ENCODE measurements around the gene PSD. TPM values are rescaled to one million over a fixed set of nuclear protein-coding genes. Genes with fewer than 3 reads are reported as not detected.

The PSD gene
- total and polyA plus RNA-seq, 9 of the 15 experiments (the other 6 are each of a cell fraction or from before 2014, with no cell fraction given) = 0.11 to 1.7 (median 0.54) TPM; not detected in 2

- TF ChIP-seq CTCF (IDR thresholded peaks at IDR 0.05 in 2 of 3, conservative IDR thresholded peaks at IDR 0.05 in 1 of 3; ENCODE audit: insufficient read depth in 2 of 3, low read depth in 1 of 3, low read length in 3 of 3) (no peak), CREB3 (tag; conservative IDR thresholded peaks at IDR 0.05; ENCODE audit: low read depth) (peak; percentile 66; the same call in 1 of the 2 replicates), GABPB1 (CRISPR knock-in tag; IDR thresholded peaks at IDR 0.05) (0 out of 2 replicates have a peak, but pooled peaks have one; percentile 30), POLR2B (IDR thresholded peaks at IDR 0.05; ENCODE audit: low read depth, partially characterized antibody) (no peak), SIN3B (IDR thresholded peaks at IDR 0.05; ENCODE audit: low read depth) (no peak), ELF1 (tag; IDR thresholded peaks at IDR 0.05) (peak; percentile 82), MYC (IDR thresholded peaks at IDR 0.05; ENCODE audit: low read depth, low read length) (peak; percentile 62), MYC (CRISPR knock-in tag; IDR thresholded peaks at IDR 0.05; ENCODE audit: borderline replicate concordance, low read depth) (no peak), SMC3 (conservative IDR thresholded peaks at IDR 0.05; ENCODE audit: insufficient read depth, low read depth, low read length) (no peak), RAD51 (IDR thresholded peaks at IDR 0.05; ENCODE audit: borderline replicate concordance, low read depth) (no peak), ZC3H4 (CRISPR knock-in tag; IDR thresholded peaks at IDR 0.05; ENCODE audit: borderline replicate concordance) (no peak), ZNF780A (CRISPR knock-in tag; IDR thresholded peaks at IDR 0.05) (no peak), RCOR1 (IDR thresholded peaks at IDR 0.05; ENCODE audit: borderline replicate concordance in 1 of 2, low read depth in 2 of 2, low read length in 2 of 2) (peak in 1 of 2 experiments; percentile 89; a peak in 2 of 4 replicates), ZNF445 (CRISPR knock-in tag; IDR thresholded peaks at IDR 0.05; ENCODE audit: low read depth) (no peak), LCOR (CRISPR knock-in tag; IDR thresholded peaks at IDR 0.05) (0 out of 2 replicates have a peak, but pooled peaks have one; percentile 57), ZSCAN32 (CRISPR knock-in tag; IDR thresholded peaks at IDR 0.05) (peak; percentile 87), HNRNPH1 (optimal IDR thresholded peaks at IDR 0.05; ENCODE audit: low read depth, low read length) (no peak), HDGF (IDR thresholded peaks at IDR 0.05) (no peak), PRMT5 (CRISPR knock-in tag; IDR thresholded peaks at IDR 0.05) (no peak), CBFA2T3 (IDR thresholded peaks at IDR 0.05) (peak; percentile 69), PREB (CRISPR knock-in tag; IDR thresholded peaks at IDR 0.05) (no peak), TOE1 (IDR thresholded peaks at IDR 0.05; ENCODE audit: borderline replicate concordance) (peak; percentile 59; the same call in 1 of the 2 replicates), TOE1 (CRISPR knock-in tag; IDR thresholded peaks at IDR 0.05; ENCODE audit: borderline replicate concordance, low read depth) (no peak), THRB (CRISPR knock-in tag; conservative IDR thresholded peaks at IDR 0.05) (0 out of 2 replicates have a peak, but pooled peaks have one; percentile 29), TAF9B (IDR thresholded peaks at IDR 0.05; ENCODE audit: partially characterized antibody) (no peak)
These were observed 37.4 kb upstream of the PSD start (continued) for GRCh38 chr10:102455893-102456471.
